Measurements from ENCODE around the gene ISLR2.

The ISLR2 gene

GRCh38 chr15:74174958-74175253 is 44.5 kb downstream of the ISLR2 start:
- no peak overlapping the region for H3K27ac Mint-ChIP-seq
- H3K36me3 Mint-ChIP-seq (ENCODE audit: low read depth) = no peaks in the 10 kb centered on the region
- no peaks in the 10 kb centered on the region for H3K27me3 Mint-ChIP-seq (ENCODE audit: low read depth)
- H3K4me1 Mint-ChIP-seq (ENCODE audit: low read depth) = no peaks in the 10 kb centered on the region
- H3K9me3 Mint-ChIP-seq = no peaks in the 10 kb centered on the region
- no peak overlapping the region for H3K4me3 Mint-ChIP-seq

- Mint-ChIP-seq H3K27ac (no peak overlapping the region), H3K4me1 (ENCODE audit: low read depth) (no peaks in the 10 kb centered on the region), H3K27me3 (ENCODE audit: low read depth) (no peaks in the 10 kb centered on the region), H3K9me3 (no peaks in the 10 kb centered on the region), H3K36me3 (ENCODE audit: low read depth) (no peaks in the 10 kb centered on the region), H3K4me3 (no peak overlapping the region)
These were observed 45.1 kb downstream of the ISLR2 start for GRCh38 chr15:74175271-74176191.

- no peaks in the 10 kb centered on the region for H3K27me3 Mint-ChIP-seq (ENCODE audit: low read depth)
- H3K4me3 Mint-ChIP-seq = no peak overlapping the region
- no peaks in the 10 kb centered on the region for H3K9me3 Mint-ChIP-seq
- H3K4me1 Mint-ChIP-seq (ENCODE audit: low read depth) = no peaks in the 10 kb centered on the region
- no peaks in the 10 kb centered on the region for H3K36me3 Mint-ChIP-seq (ENCODE audit: low read depth)
- H3K27ac Mint-ChIP-seq = no peak overlapping the region
These were observed 46.2 kb downstream of the ISLR2 start for GRCh38 chr15:74176262-74177214.

GRCh38 chr15:74178326-74179100 is 48.1 kb downstream of the ISLR2 start:
- no peaks in the 10 kb centered on the region for H3K27me3 Mint-ChIP-seq (ENCODE audit: low read depth)
- H3K27ac Mint-ChIP-seq = no peak overlapping the region
- no peaks in the 10 kb centered on the region for H3K4me1 Mint-ChIP-seq (ENCODE audit: low read depth)
- no peaks in the 10 kb centered on the region for H3K36me3 Mint-ChIP-seq (ENCODE audit: low read depth)
- H3K9me3 Mint-ChIP-seq = no peaks in the 10 kb centered on the region
- H3K4me3 Mint-ChIP-seq = no peak overlapping the region

GRCh38 chr15:74179101-74179841 is 48.9 kb downstream of the ISLR2 start:
- H3K27me3 Mint-ChIP-seq (ENCODE audit: low read depth) = no peaks in the 10 kb centered on the region
- no peaks in the 10 kb centered on the region for H3K36me3 Mint-ChIP-seq (ENCODE audit: low read depth)
- H3K9me3 Mint-ChIP-seq = no peaks in the 10 kb centered on the region
- H3K4me3 Mint-ChIP-seq = no peak overlapping the region
- H3K4me1 Mint-ChIP-seq (ENCODE audit: low read depth) = no peaks in the 10 kb centered on the region
- no peak overlapping the region for H3K27ac Mint-ChIP-seq

- no peak overlapping the region for H3K27ac Mint-ChIP-seq
- no peak overlapping the region for H3K4me3 Mint-ChIP-seq
- H3K9me3 Mint-ChIP-seq = no peaks in the 10 kb centered on the region
- no peaks in the 10 kb centered on the region for H3K4me1 Mint-ChIP-seq (ENCODE audit: low read depth)
- H3K27me3 Mint-ChIP-seq (ENCODE audit: low read depth) = no peaks in the 10 kb centered on the region
- H3K36me3 Mint-ChIP-seq (ENCODE audit: low read depth) = no peaks in the 10 kb centered on the region
These were observed 49.8 kb downstream of the ISLR2 start for GRCh38 chr15:74179983-74180880.

GRCh38 chr15:74180881-74181602 is 50.7 kb downstream of the ISLR2 start:
- no peaks in the 10 kb centered on the region for H3K4me1 Mint-ChIP-seq (ENCODE audit: low read depth)
- H3K27ac Mint-ChIP-seq = no peak overlapping the region
- no peaks in the 10 kb centered on the region for H3K27me3 Mint-ChIP-seq (ENCODE audit: low read depth)
- H3K36me3 Mint-ChIP-seq (ENCODE audit: low read depth) = no peaks in the 10 kb centered on the region
- H3K9me3 Mint-ChIP-seq = no peaks in the 10 kb centered on the region
- H3K4me3 Mint-ChIP-seq = no peak overlapping the region

GRCh38 chr15:74182131-74182530 is 51.7 kb downstream of the ISLR2 start:
- Mint-ChIP-seq H3K4me1 (ENCODE audit: low read depth) (no peaks in the 10 kb centered on the region), H3K4me3 (no peak overlapping the region), H3K36me3 (ENCODE audit: low read depth) (no peaks in the 10 kb centered on the region), H3K9me3 (no peaks in the 10 kb centered on the region), H3K27ac (no peak overlapping the region), H3K27me3 (ENCODE audit: low read depth) (no peaks in the 10 kb centered on the region)

- Mint-ChIP-seq H3K27ac (no peak overlapping the region), H3K4me3 (no peak overlapping the region), H3K9me3 (no peaks in the 10 kb centered on the region), H3K4me1 (ENCODE audit: low read depth) (no peaks in the 10 kb centered on the region), H3K36me3 (ENCODE audit: low read depth) (no peaks in the 10 kb centered on the region), H3K27me3 (ENCODE audit: low read depth) (no peaks in the 10 kb centered on the region)
These were observed 54.3 kb downstream of the ISLR2 start for GRCh38 chr15:74184582-74185091.

GRCh38 chr15:74185710-74186348 is 55.4 kb downstream of the ISLR2 start:
- Mint-ChIP-seq H3K9me3 (no peaks in the 10 kb centered on the region), H3K27me3 (ENCODE audit: low read depth) (no peaks in the 10 kb centered on the region), H3K36me3 (ENCODE audit: low read depth) (no peaks in the 10 kb centered on the region), H3K4me1 (ENCODE audit: low read depth) (no peaks in the 10 kb centered on the region), H3K4me3 (no peak overlapping the region), H3K27ac (no peak overlapping the region)

All from T-helper 1 cell treated with Interleukin-12 subunit alpha and Interleukin-12 subunit beta and Interleukin-4 antibody, amounts not matched to agents 30 μg/mL and 1 μg/mL, for 36 hours (primary cell).